HG02642 (cell line): ENCODE measurements around the gene SLN.
A peak's percentile ranks its signal among the peaks of the same experiment; 100 is the strongest.
"Not testable (repeated sequence)": the region's sequence is repeated elsewhere in the genome, so short reads cannot be mapped to it uniquely, and the experiment has no call there.

ENCODE experiments used
- ATAC-seq: cut with Tn5 transposase; IDR thresholded peaks from one replicate; pipeline ENCODE4 v1.9.1; 2021; ENCODE audit warnings: mild to moderate bottlenecking; ENCODE audit not compliant: unreplicated experiment, poor library complexity

SLN gene

DNA sequence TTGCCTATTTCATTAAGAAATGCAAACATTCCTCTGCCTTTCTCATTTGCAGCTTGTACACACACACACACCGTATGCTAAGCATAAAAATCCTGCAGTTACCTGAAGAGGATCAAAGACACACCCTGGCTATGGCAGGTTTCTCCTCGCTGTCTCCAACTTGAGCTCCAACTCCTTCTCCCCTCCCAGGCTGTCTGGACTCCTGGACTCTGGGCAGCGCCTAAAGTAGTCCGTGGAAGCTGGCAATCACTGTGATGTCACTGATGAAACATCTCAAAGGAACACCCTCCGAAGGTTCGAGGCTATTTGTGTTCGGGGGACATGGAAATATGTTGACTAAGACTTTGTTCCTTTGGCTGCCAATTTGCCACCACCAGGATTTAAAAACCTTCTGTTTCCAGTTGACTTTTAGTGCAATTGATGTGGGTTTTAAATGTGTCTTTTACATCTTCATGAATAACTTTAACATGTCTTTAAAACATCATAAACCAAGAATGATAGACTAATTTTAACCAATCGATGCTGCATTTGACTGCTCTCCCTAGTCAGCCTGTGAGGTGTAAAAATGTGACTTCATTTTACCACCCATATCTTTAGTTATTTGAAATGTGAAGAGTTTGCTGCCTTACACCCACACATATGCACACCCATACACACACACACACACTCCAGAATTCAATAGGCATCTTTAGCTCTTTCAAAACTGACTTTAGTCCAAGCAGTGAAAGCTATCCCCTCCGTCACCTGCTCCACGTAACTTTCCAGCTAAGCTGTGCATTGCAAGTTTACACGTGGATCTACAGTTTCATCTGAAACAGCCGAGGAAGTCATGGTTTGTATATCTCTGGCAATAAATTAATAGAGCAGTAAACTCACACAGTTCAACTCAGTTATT, at the start of gene SLN:
SLN (minus strand) TSS at position 196 of the 895 bp plus-strand sequence.
- no peak for ATAC-seq

DNA sequence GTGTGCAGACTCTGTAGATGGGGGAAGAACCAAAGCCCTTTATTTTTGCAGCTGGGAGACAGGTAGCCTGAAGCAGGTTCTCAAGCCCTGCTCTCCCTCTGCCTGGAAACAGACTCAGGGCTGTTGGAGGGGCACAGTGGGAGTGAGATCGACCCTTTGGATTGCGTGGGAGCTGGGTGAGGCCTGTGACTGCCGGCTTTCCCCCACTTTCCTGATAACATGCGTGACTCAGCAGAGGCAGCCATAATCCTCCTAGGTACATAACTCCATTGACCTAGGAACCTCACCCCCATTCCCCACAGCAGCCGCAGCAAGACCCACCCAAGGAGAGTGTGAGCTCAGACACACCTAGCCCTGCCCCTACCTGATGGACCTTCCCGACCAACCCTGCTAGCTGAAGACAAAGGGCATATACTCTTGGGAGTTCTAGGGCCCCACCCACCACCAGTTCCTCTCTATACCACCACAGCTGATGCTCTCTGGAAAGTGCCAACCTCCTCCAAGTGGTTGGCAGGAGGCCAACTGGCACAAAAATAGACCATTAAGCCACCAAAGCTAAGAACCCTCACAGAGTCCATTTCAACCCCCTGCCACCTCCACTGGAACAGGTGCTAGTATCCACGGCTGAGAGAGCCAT, 47.0 kb upstream of the SLN start:
- ATAC-seq = not testable (repeated sequence)

DNA sequence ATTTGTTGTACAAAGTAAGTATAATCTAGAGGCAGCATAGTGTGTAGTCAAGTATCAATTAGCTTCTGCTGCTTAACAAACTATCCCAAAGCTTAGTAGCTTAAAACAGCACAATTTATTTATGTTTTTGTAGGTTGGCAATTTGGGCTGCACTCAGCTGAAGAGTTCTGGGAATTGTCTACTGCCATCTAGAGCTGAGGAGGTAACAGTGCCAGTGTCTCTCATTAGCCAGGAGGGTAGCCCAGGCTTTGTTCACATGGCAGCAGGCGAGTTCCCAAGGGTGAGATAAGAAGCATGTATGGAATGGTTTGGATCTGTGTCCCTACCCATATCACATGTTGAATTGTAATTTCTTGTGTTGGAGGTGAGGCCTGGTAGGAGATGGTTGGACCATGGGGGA, 45.8 kb upstream of the SLN start:
- no peak for ATAC-seq

DNA sequence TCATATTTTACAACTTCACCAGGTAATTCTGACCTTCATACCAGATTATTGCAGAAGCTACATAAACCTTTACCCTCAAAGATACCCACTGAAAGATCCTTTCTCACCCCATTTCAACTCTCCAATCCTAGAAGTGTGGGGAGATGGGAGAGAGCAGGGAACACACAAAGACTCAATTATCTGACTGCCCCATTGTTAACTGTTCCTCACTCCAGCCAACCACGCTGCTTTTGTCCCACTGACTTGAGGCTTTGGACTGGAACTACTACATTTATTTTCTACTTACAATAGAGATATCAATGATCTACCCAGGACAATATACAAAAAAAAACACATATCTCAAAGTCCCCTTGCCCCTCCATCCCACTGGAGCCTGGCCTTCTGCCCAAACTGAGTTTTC, 44.7 kb upstream of the SLN start:
- ATAC-seq = no peak

DNA sequence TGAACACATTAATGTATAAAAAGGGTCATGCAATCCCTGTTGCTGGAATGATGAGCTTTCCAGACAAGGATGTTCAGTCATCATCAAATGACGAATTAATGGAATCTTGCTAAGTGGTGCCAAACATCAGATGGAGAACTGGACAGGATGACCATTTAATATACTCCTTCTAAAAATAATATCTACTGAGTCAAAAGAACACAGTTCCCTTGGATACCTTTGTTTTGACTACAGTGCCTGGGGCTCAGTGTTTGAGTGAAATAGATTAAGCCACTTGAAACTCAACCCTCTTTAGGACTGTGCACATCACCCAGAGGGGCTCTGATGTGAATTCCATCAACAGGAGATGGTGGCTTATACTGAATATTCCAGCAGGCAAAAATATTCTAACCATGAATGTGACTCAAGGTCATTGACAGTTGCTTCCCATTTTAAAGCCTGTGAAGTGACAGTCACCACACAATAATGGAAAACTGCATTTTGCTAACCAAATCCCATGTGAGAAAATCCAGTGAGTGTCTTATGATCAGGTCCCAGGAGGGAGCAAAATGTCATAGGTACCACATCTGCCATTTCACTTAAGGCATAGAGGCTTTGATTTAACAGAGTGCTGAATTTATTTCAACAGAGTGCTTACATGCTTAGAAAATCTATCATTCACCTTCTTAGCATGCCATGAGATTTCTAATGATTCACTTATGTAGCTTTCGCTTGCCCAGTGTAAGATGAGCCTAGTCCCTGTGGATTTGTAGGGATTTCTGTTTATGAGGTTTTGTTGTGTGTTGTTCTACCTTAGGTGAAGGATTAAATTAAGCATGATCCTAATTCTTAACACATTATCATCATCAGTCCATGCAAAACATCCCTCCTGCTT, 41.3 kb upstream of the SLN start:
- no peak for ATAC-seq

DNA sequence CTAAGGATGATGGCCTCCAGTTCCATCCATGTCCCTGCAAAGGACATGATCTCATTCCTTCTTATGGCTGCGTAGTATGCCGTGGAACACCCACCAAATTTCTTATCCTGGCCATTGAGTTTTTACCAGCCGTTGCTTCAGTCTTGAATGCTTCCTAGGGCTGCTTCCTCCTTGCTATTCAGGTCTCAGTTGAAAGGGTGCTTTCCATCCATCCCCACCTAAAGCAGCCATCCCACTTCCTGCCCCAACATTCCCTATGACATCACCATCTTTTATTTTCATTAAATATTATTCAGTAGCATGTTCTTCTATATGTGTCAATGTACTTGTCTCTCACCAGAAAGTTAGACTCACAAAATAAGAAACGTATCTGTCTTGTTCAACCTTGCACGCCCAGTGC, 40.7 kb upstream of the SLN start:
- no peak for ATAC-seq

DNA sequence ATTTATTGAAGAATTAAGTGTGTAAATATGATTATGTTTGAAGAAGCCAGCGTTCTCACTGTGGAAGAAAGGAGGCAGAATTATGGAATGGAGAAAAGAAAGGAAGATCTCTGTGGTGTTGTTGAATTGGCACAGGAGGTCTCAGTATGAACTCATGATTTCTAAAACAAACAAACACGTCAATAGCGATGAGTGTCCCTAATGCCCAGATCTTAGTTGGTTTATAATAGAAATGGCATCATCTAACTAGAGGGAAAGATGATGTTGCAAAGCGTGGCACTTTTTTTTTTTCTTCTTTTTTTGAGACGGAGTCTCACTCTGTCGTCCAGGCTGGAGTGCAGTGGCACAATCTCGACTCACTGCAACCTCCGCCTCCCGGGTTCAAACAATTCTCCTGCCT, 39.2 kb upstream of the SLN start:
- no peak for ATAC-seq

DNA sequence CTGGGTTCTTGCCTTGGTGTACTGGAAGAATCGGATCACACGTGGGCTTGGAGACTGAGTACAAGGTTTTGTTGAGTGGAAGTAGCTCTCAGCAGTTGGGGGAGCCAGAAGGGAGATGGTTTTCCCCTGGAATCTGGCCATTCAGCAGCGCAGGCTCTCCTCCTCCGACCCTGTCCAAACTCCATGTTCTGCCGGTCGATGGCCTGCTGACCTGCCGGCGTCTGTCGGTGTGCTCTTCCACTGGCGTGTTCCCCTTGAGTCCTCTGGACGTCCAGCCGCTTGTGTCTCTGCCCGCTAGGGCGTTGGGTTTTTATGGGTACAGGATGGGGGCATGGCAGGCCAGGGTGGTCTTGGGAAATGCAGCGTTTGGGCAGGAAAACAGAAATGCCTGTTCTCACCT, 38.5 kb upstream of the SLN start:
- no peak for ATAC-seq

DNA sequence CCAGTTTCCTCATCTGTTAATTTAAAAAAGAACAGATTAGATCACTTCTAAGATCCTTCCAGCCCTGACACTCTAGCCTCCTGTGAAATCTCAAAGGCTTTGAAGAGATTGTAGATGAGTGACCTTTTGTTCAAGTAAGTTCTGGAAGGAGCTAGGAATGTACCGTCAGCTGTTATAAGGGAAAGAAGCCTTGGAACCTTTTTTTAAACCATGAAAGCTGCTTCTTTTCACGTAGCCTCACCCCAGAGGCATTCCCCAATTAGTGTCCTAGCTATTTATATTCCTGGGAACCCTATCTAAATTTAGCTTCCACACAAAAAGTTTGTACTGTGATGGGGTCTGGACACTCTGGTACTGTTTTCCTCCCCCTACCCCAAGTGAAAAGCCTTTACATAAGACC, 35.8 kb upstream of the SLN start:
- no peak for ATAC-seq

DNA sequence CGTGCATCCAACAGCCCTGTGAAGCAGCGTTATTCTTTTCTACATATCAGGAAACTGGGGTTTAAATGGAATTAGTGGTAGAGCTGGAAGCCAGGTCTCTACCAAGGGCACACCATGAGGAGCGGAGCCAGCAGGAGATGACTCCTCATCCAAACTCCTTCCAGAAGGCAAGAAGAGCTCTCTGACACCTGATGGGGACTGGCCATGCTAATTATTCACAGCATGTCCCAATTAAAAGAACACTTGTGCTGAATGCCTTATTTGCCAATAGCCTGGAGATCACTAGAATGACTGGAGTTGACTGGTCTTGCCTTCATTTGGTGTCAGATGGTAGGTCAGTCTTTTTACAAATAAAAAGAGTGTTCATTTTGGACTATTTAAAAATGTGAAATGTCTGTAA, 32.9 kb upstream of the SLN start:
- ATAC-seq = no peak

DNA sequence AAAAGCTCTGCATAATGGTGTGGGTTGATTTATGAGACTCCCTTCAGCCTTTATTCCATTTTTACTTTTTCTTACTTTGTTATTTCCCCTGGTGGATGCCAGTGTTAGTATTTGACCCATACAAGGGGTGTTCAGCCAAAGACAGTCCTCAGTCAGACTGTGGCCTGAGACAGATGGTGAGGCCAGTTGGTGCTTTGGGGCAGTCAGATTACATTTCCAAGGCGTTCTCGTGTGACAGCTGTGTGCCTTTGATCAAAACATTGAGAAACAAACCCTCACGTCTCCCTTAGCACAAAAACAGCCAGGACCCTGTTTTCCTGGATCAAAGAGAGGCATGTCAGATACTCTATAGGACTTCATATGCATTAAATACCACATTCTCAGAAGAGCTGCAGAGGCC, 31.3 kb upstream of the SLN start:
- ATAC-seq = no peak

DNA sequence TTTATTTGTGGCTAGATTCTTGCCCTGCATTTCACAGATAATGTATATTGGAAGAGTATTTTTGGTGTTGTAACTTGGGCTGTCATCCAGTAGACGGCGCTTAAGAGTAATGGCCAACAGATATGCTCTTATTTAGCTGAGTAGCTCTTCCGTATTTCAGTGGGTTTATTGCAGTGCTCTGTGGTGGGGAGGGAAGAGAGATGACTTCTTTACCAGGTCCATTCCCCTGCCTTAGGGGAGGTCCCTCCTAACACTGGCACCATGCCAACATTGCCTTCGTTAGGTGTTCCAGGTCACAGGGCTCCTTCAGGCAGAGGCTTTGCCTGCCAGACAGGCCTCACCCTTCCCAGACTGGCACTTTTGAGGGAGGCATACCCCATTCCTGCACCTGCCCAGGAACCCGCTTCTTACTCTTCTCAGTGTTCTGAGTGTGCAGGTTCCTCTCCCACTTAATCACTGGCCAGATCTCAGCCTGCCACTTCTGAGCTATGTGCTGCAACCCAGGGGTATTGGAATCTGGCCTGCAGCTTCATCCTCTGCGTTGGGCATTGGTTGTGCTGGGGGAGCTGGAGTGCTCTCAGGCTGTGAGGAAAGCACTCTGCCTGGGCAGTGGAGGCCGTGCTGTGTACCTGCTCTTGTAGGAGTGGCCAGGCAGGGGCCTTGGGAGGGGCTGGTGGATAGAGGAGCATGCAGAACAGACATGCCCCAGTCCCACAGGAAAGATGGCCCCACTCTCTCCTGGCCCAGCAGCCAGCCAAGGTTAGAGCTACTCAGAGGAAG, 29.4 kb upstream of the SLN start:
- peak; percentile 84 for ATAC-seq

DNA sequence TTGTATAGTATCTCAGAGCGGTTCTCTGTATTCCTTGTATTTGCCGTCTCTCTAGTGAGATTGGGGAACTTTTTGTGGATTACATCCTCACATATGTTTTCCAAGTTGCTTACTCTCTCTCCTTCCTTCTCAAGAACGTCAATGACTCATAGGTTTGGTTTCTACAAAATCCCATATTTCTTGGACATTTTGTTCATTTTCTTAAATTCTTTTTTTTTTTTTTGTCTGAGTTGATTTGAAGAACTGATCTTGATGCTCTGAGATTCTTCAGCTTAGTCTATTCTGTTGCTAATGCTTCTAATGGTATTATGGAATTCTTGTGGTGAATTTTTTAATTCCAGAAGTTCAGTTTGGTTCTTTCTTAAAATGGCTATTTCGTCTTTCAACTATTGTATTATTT, 28.4 kb upstream of the SLN start:
- no peak for ATAC-seq

DNA sequence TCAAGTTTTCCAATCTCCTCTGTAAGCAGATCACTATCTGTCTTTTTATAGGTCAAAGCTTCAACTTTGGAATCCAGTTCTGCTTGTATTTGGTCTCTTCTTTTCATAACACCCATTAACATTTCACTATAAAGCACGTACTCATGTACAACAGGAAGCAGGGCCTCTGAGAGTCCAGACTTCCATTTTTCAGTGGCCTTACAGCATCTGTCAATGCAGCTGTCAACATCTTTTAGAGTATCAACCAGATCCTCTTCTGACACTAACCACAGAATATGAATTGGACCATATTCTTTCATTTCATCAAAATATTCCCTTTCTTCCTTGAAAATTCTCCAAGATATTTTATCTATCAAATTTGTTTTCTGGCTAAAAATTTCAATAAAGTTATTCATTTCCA, 24.7 kb upstream of the SLN start:
- ATAC-seq = no peak

DNA sequence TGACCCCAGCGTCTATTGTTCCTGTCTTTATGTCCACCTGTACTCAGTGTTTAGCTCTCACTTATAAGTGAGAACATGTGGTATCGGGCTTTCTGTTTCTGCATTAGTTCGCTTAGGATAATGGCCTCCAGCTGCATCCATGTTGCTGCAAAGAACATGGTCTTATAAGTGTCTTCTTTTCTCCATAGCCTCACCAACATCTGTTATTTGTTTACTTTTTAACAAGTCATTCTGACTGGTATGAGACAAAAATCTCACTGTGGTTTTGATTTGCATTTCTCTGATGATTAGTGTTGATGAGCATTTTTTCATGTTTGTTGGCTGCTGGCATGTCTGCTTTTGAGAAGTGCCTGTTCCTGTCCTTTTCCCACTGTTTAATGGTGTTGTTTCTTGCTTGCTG, 21.7 kb upstream of the SLN start:
- peak; percentile 66 for ATAC-seq

DNA sequence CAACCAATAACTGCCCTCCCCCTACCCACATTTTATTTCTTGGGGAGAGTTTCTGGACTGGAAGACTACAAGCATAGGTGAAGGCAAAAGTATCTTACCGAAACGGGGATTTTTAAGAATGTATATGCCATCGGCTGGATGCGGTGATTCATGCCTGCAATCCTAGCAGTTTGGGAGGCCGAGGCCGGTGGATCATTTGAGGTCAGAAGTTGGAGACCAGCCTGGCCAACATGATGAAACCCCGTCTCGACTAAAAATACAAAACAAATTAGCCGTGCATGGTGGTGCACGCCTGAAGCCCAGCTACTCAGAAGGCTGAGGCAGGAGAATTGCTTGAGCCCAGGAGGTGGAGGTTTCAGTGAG, 20.8 kb upstream of the SLN start:
- no peak for ATAC-seq

DNA sequence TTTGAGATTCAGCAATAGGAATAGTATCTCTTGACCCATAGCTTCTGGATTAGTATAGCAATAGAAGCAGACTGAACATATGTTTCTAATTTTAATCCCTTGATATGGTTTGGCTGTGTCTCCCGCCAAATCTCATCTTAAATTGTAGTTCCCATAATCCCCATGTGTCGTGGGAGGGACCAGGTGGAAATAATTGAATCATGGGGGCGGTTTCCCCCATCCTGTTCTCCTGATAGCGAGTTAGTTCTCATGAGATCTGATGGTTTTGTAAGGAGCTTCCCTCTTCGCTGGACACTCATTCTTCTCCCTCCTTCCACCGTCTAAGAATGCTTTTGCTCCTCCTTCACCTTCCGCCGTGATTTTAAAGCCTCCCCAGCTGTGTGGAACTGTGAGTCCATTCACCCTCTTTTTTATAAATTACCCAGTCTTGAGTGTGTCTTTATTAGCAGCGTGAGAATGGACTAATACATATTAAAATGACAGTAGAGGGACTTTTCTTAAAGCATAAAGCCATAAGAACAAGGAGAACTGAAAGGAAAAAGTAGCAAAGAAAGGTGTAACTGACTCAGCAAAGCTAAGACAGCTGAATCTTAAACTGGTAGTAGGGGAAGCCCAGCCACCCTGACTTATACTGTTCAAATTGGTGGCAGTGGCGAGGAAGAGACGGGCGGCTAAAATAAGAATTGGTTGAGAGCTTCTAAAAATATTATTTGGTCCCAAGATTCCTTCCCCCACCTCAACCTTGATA, 20.3 kb upstream of the SLN start:
- peak; percentile 69 for ATAC-seq

DNA sequence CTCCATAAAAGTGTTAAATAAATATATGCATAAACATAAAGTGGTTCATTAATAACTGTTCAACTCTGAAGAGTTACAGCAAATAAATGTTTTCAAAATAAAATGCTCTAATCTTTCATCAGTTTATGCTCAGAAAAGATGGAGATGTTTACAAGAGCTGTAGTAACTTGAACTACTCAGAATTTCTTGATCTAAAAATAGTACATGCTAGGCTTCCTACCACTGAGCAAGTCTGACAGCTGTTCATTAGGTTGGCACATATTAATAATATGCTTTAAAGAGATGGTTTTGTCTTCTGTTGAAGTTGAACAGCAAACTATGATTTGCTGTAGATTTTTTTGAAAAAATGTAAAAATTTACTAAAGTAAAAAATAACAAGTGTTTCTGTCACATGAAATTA, 10.8 kb upstream of the SLN start:
- ATAC-seq = no peak

DNA sequence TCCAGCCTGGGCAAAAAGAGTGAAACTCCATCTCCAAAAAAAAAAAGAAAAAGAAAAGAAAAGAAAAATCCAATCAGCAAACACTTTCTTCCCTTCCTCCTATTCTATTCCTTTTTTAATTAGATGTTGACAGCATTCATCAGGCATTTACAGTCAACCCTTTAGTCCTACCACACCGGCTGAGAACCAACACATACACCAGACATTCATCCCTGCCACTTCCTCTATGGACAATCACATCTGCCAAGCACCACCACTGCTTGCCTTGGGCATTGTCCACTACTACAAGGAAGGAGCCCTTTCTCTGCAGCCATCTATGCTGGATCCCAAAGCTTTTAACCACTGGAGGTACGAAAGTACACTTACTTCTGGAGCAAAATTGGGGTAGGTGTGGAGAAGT, 9.4 kb upstream of the SLN start:
- no peak for ATAC-seq

DNA sequence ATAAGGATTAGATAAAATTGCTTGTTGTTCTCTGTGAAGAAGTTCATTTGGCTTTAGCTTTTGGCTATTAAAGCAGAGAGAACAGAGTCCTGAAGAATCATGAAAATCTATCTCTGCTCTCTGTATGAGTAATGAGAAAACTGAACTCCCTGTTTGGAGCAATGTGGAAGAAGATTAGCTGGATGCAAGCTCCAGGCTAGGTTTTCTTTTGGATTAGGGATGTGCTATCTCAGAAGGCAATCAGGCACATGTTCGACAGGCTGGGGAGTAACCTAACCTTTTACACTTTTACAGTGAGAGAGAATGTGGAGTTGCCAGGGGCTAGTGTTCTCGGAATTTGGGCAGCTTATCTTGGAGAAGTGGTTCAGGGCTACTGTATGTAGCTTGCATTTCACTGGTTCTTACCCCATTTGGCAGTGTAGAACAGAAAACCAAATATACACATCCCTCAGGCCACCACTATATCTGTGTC, 8.5 kb upstream of the SLN start:
- ATAC-seq = no peak
